ENCODE data around the gene FLII.

FLII gene

DNA sequence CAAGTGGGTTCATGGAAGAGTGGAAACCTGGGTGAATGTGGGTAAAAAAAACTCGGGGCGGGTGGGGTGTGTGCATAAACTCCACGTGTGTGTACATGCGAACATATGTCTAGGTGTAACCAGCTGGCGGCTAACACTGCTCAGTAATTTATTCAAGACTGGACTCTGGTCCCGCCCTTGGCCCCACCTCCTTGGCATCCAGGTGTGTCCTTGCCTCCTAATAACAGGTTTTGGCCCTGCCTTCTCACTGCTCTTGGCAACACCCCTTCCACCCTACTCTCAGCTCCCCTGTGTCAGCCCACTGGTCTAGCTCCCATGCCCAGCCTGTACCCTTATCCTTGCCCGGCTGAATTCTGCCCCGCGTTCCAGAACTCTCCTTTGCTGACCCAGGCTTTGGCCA lies 8.3 kb downstream of the FLII start:
- no peak for DNase-seq (ENCODE audit: low spot score)
- no peak for TF ChIP-seq CTCF (IDR thresholded peaks at IDR 0.05; ENCODE audit: extremely low read depth, insufficient read depth, missing control alignments)
- in situ Hi-C loops (cut with MboI; ENCODE audit: low pct_unique_long_range_greater_than_20kb, low sequenced_read_pairs, unreplicated experiment): no loop called here

GRCh38 chr17:18248811-18249210 lies 9.7 kb downstream of the FLII start:
- in situ Hi-C loops (cut with MboI; ENCODE audit: low pct_unique_long_range_greater_than_20kb, low sequenced_read_pairs, unreplicated experiment): no loop called here
- no peak for TF ChIP-seq CTCF (IDR thresholded peaks at IDR 0.05; ENCODE audit: extremely low read depth, insufficient read depth, missing control alignments)
- DNase-seq (ENCODE audit: low spot score): no peak

DNA sequence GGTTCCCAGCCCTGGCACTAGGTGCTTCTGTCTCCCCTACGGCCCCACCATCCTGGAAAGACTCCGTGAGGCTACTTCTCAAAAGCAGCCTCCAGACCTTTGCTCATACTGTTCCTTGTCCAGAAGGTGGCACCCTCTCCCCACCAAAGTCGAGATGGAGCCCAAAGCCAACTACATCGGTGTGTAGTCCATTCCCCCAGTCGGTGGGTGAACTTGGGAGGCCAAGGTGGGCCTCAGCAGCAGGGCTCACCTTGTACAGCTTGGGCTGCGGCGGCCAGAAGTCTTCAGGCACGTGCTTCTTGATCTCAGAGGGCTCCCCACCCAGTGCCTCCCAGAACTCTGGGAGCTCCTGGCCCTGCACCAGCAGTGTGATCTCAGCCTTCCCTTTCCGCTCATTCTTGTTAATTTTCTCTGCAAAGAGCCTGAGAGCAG lies 10.2 kb downstream of the FLII start:
- in situ Hi-C loops (cut with MboI; ENCODE audit: low pct_unique_long_range_greater_than_20kb, low sequenced_read_pairs, unreplicated experiment): no loop called here
- DNase-seq (ENCODE audit: low spot score): peak; percentile 95
- peak; percentile 74 for TF ChIP-seq CTCF (IDR thresholded peaks at IDR 0.05; ENCODE audit: extremely low read depth, insufficient read depth, missing control alignments)

- no peak for TF ChIP-seq CTCF (IDR thresholded peaks at IDR 0.05; ENCODE audit: extremely low read depth, insufficient read depth, missing control alignments)
- in situ Hi-C loops (cut with MboI; ENCODE audit: low pct_unique_long_range_greater_than_20kb, low sequenced_read_pairs, unreplicated experiment): no loop called here
- no peak for DNase-seq (ENCODE audit: low spot score)
Measured at GRCh38 chr17:18247613-18248001, 10.9 kb downstream of the FLII start.

GRCh38 chr17:18246880-18247612 lies 11.5 kb downstream of the FLII start:
- DNase-seq (ENCODE audit: low spot score): peak; percentile 67
- in situ Hi-C loops (cut with MboI; ENCODE audit: low pct_unique_long_range_greater_than_20kb, low sequenced_read_pairs, unreplicated experiment): no loop called here
- TF ChIP-seq CTCF (IDR thresholded peaks at IDR 0.05; ENCODE audit: extremely low read depth, insufficient read depth, missing control alignments): no peak

GRCh38 chr17:18246109-18246725 lies 12.3 kb downstream of the FLII start:
- no peak for TF ChIP-seq CTCF (IDR thresholded peaks at IDR 0.05; ENCODE audit: extremely low read depth, insufficient read depth, missing control alignments)
- in situ Hi-C loops (cut with MboI; ENCODE audit: low pct_unique_long_range_greater_than_20kb, low sequenced_read_pairs, unreplicated experiment): no loop called here
- no peak for DNase-seq (ENCODE audit: low spot score)
